Adrenal gland (tissue), 12 donors: Measurements from ENCODE around the gene SIVA1. TPM values are rescaled to one million over a fixed set of nuclear protein-coding genes. Genes with fewer than 3 reads are reported as not detected.

Source experiments
- DNase-seq, 7 donors: peaks; one replicate each; pipeline ENCODE4 v3.0.0-alpha.2; 2019 to 2020
- H3K27ac ChIP-seq, 5 donors: fragments of 200-600 bp; sonication (generic) in 4 of 5; 1 replicate in 3 of 5; 2 replicates in 2 of 5; pipeline versions ENCODE4 v1.5.1 to v1.8.0; 2016 to 2020; ENCODE audit warnings: mild to moderate bottlenecking in 1 of 5
- H3K27me3 ChIP-seq: fragments of 200-600 bp; 2 replicates; pipeline ENCODE4 v1.8.0; 2021
- H3K36me3 ChIP-seq, 2 donors: fragments of 200-600 bp; replicated peaks in 1 of 2; 1 replicate in 1 of 2; 2 replicates in 1 of 2; pipeline versions ENCODE4 v1.5.1 to v1.8.0; 2018 to 2022
- H3K4me1 ChIP-seq, 2 donors: fragments of 200-600 bp; replicated peaks in 1 of 2; 1 replicate in 1 of 2; 2 replicates in 1 of 2; pipeline versions ENCODE4 v1.5.1 to v1.8.0; 2018 to 2021
- H3K4me3 ChIP-seq, 4 donors: fragments of 200-600 bp; sonication (generic) in 3 of 4; one replicate each; pipeline ENCODE4 v1.5.1; 2016 to 2018
- H3K9me3 ChIP-seq, 3 donors: fragments of 200-600 bp; sonication (generic) in 1 of 3; replicated peaks in 1 of 3; 1 replicate in 2 of 3; 2 replicates in 1 of 3; pipeline versions ENCODE4 v1.5.1 to v1.8.0; 2016 to 2021
- CTCF ChIP-seq, 6 experiments: fragments of 450-650 bp in 4 of 6; fragments of 200-600 bp in 2 of 6; sonication (generic) in 1 of 6; IDR thresholded peaks; 1 replicate in 5 of 6; 2 replicates in 1 of 6; pipeline versions ENCODE4 v1.5.1 to v1.8.0; 2016 to 2021; ENCODE audit warnings: antibody characterized with exemption in 6 of 6, mild to moderate bottlenecking in 2 of 6, moderate library complexity in 1 of 6
- POLR2A ChIP-seq, 2 donors: fragments of 450-650 bp; IDR thresholded peaks; one replicate each; pipeline ENCODE4 v1.6.1; 2017; ENCODE audit warnings: antibody characterized with exemption in 2 of 2, mild to moderate bottlenecking in 2 of 2, moderate library complexity in 1 of 2
- WGBS, 4 donors: extraction: QIAGEN DNeasy Blood & Tissue Kit in 2 of 4; methylation state at CpG; one replicate each; pipeline versions ENCODE4 v1.1.5 to v1.1.7; 2013 to 2017; 5-methylcytosine and 5-hydroxymethylcytosine counted together
- intact Hi-C, 2 donors: fragments of 100-400 bp; cut with DNase I; formaldehyde crosslinking; loops; one replicate each; pipeline versions ENCODE4 v1.14.1 to v1.15.0; 2022 to 2023
- polyA plus RNA-seq, 3 donors: library from polyadenylated mRNA; stranded (reverse); fragments of 200-250 nt in 2 of 3; fragments of 350-450 nt in 1 of 3; fragmentation: Illumina TruSeq in 1 of 3; extraction: RNeasy Lipid Tissue Mini Kit (QIAGEN cat#74804) in 1 of 3; gene quantifications; one replicate each; pipeline ENCODE4 v1.2.3, GENCODE V29; 2013 to 2014
- total RNA-seq, 9 donors: library from RNA; depleted of rRNA in 4 of 9; stranded (reverse); fragments of >200 nt in 4 of 9; fragments of 120-200 nt in 1 of 9; fragmentation: NEBNext Ultra II Directional in 1 of 9; extraction: Animal tissue kit (Norgen Biotek cat#: 25700) in 1 of 9; gene quantifications; one replicate each; pipeline versions ENCODE4 v1.1.0 to v1.2.4, GENCODE V29; 2013 to 2023
- donor health status: healthy with polysubstance abuse.
- donor health status: Bipolar disorder and iron deficiency.
- donor health status: DM: yes; HTN: yes; CAD: no.
- donor health status: DM: no; HTN: no; CAD: no.
- donor health status: DM: no; HTN: no; CAD: no.
- donor health status: DM: yes; HTN: yes; CAD: no.

Gene SIVA1
- total and polyA plus RNA-seq, 12 donors = 2.0 to 294 (median 83.2) TPM

GRCh38 chr14:104730487-104730886, 22.5 kb upstream of the SIVA1 start:
- Histone ChIP-seq H3K27ac (no peak overlapping the region), H3K36me3 (no peaks in the 10 kb centered on the region), H3K4me1 (peaks cover under 1 to 22% of the 10 kb centered on the region in 2 donors), H3K4me3 (no peak overlapping the region), H3K9me3 (no peaks in the 10 kb centered on the region), H3K27me3 (no peaks in the 10 kb centered on the region)
- TF ChIP-seq CTCF (IDR thresholded peaks at IDR 0.05) = no peak
- no peak for TF ChIP-seq POLR2A (IDR thresholded peaks at IDR 0.05)
- 79 to 91% (median 83%) methylated on average over 4 to 5 of the region's 5 CpGs for WGBS, 4 donors
- intact Hi-C loops = no loop called here
- DNase-seq = no peak

- no peaks in the 10 kb centered on the region for H3K9me3 ChIP-seq
- DNase-seq = no peak
- 89 to 93% (median 92%) methylated on average over 5 to 18 of the region's 18 CpGs for WGBS, 4 donors
- H3K36me3 ChIP-seq = no peaks in the 10 kb centered on the region
- H3K4me1 ChIP-seq = peaks cover 12 to 33% of the 10 kb centered on the region in 2 donors
- TF ChIP-seq POLR2A (IDR thresholded peaks at IDR 0.05) = no peak
- TF ChIP-seq CTCF (IDR thresholded peaks at IDR 0.05) = peak in 1 of 6 experiments; percentile 6
- no peak overlapping the region for H3K4me3 ChIP-seq
- peak overlapping the region in 1 of 5 donors; percentile 34 for H3K27ac ChIP-seq
- intact Hi-C loops = no loop called here
- H3K27me3 ChIP-seq = no peaks in the 10 kb centered on the region
Measured at GRCh38 chr14:104731320-104732294, 21.3 kb upstream of the SIVA1 start.

- intact Hi-C loops = no loop called here
- Histone ChIP-seq H3K27me3 (no peaks in the 10 kb centered on the region), H3K36me3 (no peaks in the 10 kb centered on the region), H3K9me3 (no peaks in the 10 kb centered on the region), H3K4me1 (peaks cover 13 to 39% of the 10 kb centered on the region in 2 donors), H3K4me3 (no peak overlapping the region), H3K27ac (peak overlapping the region in 1 of 5 donors; percentile 49)
- peak; percentile 62 to 87 (median 80) for DNase-seq
- no peak for TF ChIP-seq CTCF (IDR thresholded peaks at IDR 0.05)
- no peak for TF ChIP-seq POLR2A (IDR thresholded peaks at IDR 0.05)
- WGBS, 4 donors = 61 to 88% (median 72%) methylated on average over 1 to 14 of the region's 14 CpGs
Measured at GRCh38 chr14:104732355-104732804, 20.6 kb upstream of the SIVA1 start.

- H3K4me3 ChIP-seq = no peak overlapping the region
- H3K27me3 ChIP-seq = no peaks in the 10 kb centered on the region
- peak overlapping the region in 1 of 5 donors; percentile 49 for H3K27ac ChIP-seq
- WGBS, 4 donors = 78 to 90% (median 85%) methylated on average over 5 to 23 of the region's 23 CpGs
- TF ChIP-seq CTCF (IDR thresholded peaks at IDR 0.05) (no peak), POLR2A (IDR thresholded peaks at IDR 0.05) (no peak)
- peak in 2 of 7 donors; percentile 38 to 41 for DNase-seq
- H3K9me3 ChIP-seq = no peaks in the 10 kb centered on the region
- no peaks in the 10 kb centered on the region for H3K36me3 ChIP-seq
- intact Hi-C loops = no loop called here
- peaks cover 13 to 39% of the 10 kb centered on the region in 2 donors for H3K4me1 ChIP-seq
Measured at GRCh38 chr14:104732931-104733681, 19.8 kb upstream of the SIVA1 start.
